HEK293T (cell line): ENCODE measurements around the gene XPO5.

Experiments used
- CTCF ChIA-PET: fragments of 350-600 bp; formaldehyde crosslinking; extraction: SDS; loops from one replicate; lab custom pipeline; 2021; ENCODE audit warnings: antibody characterized with exemption, inconsistent platforms; lab: Yijun Ruan, JAX
- POLR2A ChIA-PET: fragments of 350-600 bp; formaldehyde crosslinking; extraction: SDS; loops from one replicate; lab custom pipeline; 2020; ENCODE audit warnings: antibody characterized with exemption, inconsistent platforms; lab: Yijun Ruan, JAX
- DNase-seq: peaks from one replicate; pipeline ENCODE4 v3.0.0; 2012; ENCODE audit warnings: mixed read lengths; ENCODE audit errors: extremely low spot score
- ARNT ChIP-seq: fragments of 450-650 bp; IDR thresholded peaks from 2 replicates; pipeline ENCODE4 v1.6.1; 2017; ENCODE audit warnings: mild to moderate bottlenecking
- BHLHE40 ChIP-seq: fragments of 450-650 bp; IDR thresholded peaks from 2 replicates; pipeline ENCODE4 v1.6.1; 2016; ENCODE audit warnings: mild to moderate bottlenecking, moderate library complexity, borderline replicate concordance
- CTBP1 ChIP-seq: fragments of 450-650 bp; IDR thresholded peaks from 2 replicates; pipeline ENCODE4 v1.6.1; 2016; ENCODE audit warnings: borderline replicate concordance
- ELF4 ChIP-seq: fragments of 450-650 bp; IDR thresholded peaks from 2 replicates; pipeline ENCODE4 v1.6.1; 2017; ENCODE audit warnings: antibody characterized with exemption
- FOXA1 ChIP-seq: fragments of 450-650 bp; IDR thresholded peaks from 2 replicates; pipeline ENCODE4 v1.6.1; 2016; ENCODE audit warnings: mild to moderate bottlenecking
- FOXK2 ChIP-seq: fragments of 450-650 bp; IDR thresholded peaks from 2 replicates; pipeline ENCODE4 v1.6.1; 2016; ENCODE audit warnings: mild to moderate bottlenecking
- FOXM1 ChIP-seq: fragments of 450-650 bp; IDR thresholded peaks from 2 replicates; pipeline ENCODE4 v1.6.1; 2017; ENCODE audit warnings: mild to moderate bottlenecking, borderline replicate concordance
- HDGF ChIP-seq: fragments of 450-650 bp; IDR thresholded peaks from 2 replicates; pipeline ENCODE4 v1.6.1; 2017; ENCODE audit warnings: antibody characterized with exemption, borderline replicate concordance
- L3MBTL2 ChIP-seq: fragments of 450-650 bp; conservative IDR thresholded peaks from 2 replicates; pipeline ENCODE4 v1.6.1; 2016; ENCODE audit warnings: mild to moderate bottlenecking
- LEF1 ChIP-seq: fragments of 450-650 bp; IDR thresholded peaks from 2 replicates; pipeline ENCODE4 v1.6.1; 2017; ENCODE audit warnings: mild to moderate bottlenecking, borderline replicate concordance
- NFRKB ChIP-seq: fragments of 450-650 bp; IDR thresholded peaks from 2 replicates; pipeline ENCODE4 v1.6.1; 2016; ENCODE audit warnings: mild to moderate bottlenecking, moderate library complexity
- SP1 ChIP-seq: fragments of 450-650 bp; IDR thresholded peaks from 2 replicates; pipeline ENCODE4 v1.6.1; 2017
- SUZ12 ChIP-seq: fragments of 450-650 bp; IDR thresholded peaks from 2 replicates; pipeline ENCODE4 v1.6.1; 2016; ENCODE audit warnings: mild to moderate bottlenecking
- TARDBP ChIP-seq: fragments of 450-650 bp; IDR thresholded peaks from 2 replicates; pipeline ENCODE4 v1.6.1; 2016
- ZNF384 ChIP-seq: fragments of 450-650 bp; IDR thresholded peaks from 2 replicates; pipeline ENCODE4 v1.6.1; 2016
- TF ChIP-seq, protein P1 (sequence below): fragments of 450-650 bp; IDR thresholded peaks from 2 replicates; pipeline ENCODE4 v1.6.1; 2016

XPO5 gene

GRCh38 chr6:43509142-43509983 lies 66.5 kb downstream of the XPO5 start:
- TF ChIP-seq SP1: no peak
- TF ChIP-seq, protein P1, sequence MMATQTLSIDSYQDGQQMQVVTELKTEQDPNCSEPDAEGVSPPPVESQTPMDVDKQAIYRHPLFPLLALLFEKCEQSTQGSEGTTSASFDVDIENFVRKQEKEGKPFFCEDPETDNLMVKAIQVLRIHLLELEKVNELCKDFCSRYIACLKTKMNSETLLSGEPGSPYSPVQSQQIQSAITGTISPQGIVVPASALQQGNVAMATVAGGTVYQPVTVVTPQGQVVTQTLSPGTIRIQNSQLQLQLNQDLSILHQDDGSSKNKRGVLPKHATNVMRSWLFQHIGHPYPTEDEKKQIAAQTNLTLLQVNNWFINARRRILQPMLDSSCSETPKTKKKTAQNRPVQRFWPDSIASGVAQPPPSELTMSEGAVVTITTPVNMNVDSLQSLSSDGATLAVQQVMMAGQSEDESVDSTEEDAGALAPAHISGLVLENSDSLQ: no peak
- TF ChIP-seq ZNF384: no peak
- no peak for TF ChIP-seq BHLHE40
- no peak for TF ChIP-seq TARDBP
- TF ChIP-seq CTBP1: no peak
- no peak for TF ChIP-seq FOXA1
- no peak for TF ChIP-seq FOXK2
- no peak for TF ChIP-seq FOXM1
- no peak for TF ChIP-seq LEF1
- no peak for TF ChIP-seq ARNT
- no peak for TF ChIP-seq SUZ12
- no peak for TF ChIP-seq L3MBTL2
- TF ChIP-seq HDGF: no peak
- TF ChIP-seq NFRKB: no peak
- TF ChIP-seq ELF4: no peak
- CTCF ChIA-PET: interaction anchor here (0.9 kb wide), 1 partner anchor 119 kb away, joined by 3 read pairs; no protein-coding TSS in a partner anchor
- POLR2A ChIA-PET: interaction anchor here (0.9 to 1.8 kb wide), 5 partner anchors 7 to 263 kb away, joined by 3 to 7 read pairs (median 4); partner anchors contain the start of genes POLR1C, TJAP1, YIPF3 and ZNF318
- no peak for DNase-seq

- CTCF ChIA-PET: interaction anchor here (0.8 to 1.7 kb wide), 2 partner anchors 67 to 271 kb away, joined by 4 to 5 read pairs; partner anchors contain the start of genes POLH and XPO5
- DNase-seq: no peak
- POLR2A ChIA-PET: interaction anchor here (0.9 to 1.9 kb wide), 7 partner anchors 8 to 327 kb away, joined by 3 to 7 read pairs (median 3); partner anchors contain the start of genes CUL9, POLR1C, YIPF3 and ZNF318
- TF ChIP-seq, protein P1: no peak
- TF ChIP-seq FOXK2: no peak
- no peak for TF ChIP-seq SUZ12
- no peak for TF ChIP-seq HDGF
- no peak for TF ChIP-seq ZNF384
- no peak for TF ChIP-seq CTBP1
- TF ChIP-seq LEF1: no peak
- TF ChIP-seq BHLHE40: no peak
- no peak for TF ChIP-seq TARDBP
- no peak for TF ChIP-seq FOXM1
- TF ChIP-seq ARNT: no peak
- no peak for TF ChIP-seq ELF4
- no peak for TF ChIP-seq SP1
- no peak for TF ChIP-seq NFRKB
These were observed 67.2 kb downstream of the XPO5 start for GRCh38 chr6:43508481-43509141.

- ChIA-PET POLR2A (interaction anchor here (0.7 to 3.0 kb wide), 7 partner anchors 10 to 325 kb away, joined by 3 to 13 read pairs (median 3); partner anchors contain the start of genes CUL9, DLK2, POLR1C and YIPF3), CTCF (interaction anchor here (0.6 to 2.8 kb wide), 17 partner anchors 9 to 243 kb away, joined by 3 to 17 read pairs (median 4); partner anchors contain the start of genes DLK2, POLH and XPO5)
- TF ChIP-seq, protein P1: no peak
- TF ChIP-seq L3MBTL2 (no peak), TARDBP (no peak), ZNF384 (no peak), ELF4 (no peak), ARNT (no peak), SP1 (no peak), FOXA1 (no peak), FOXK2 (no peak)
- DNase-seq: peak; percentile 84
These were observed 69.0 kb downstream of the XPO5 start for GRCh38 chr6:43506667-43507471.

GRCh38 chr6:43506171-43506570 lies 69.7 kb downstream of the XPO5 start:
- DNase-seq: no peak
- CTCF ChIA-PET: interaction anchor here (0.6 to 2.8 kb wide), 14 partner anchors 10 to 340 kb away, joined by 3 to 17 read pairs (median 3); partner anchors contain the start of gene DLK2
- no peak for TF ChIP-seq FOXM1
- no peak for TF ChIP-seq ELF4
- TF ChIP-seq L3MBTL2: no peak
- TF ChIP-seq HDGF: no peak
- TF ChIP-seq, protein P1: no peak
- TF ChIP-seq FOXA1: no peak
- TF ChIP-seq FOXK2: no peak
- POLR2A ChIA-PET: interaction anchor here (0.8 to 3.0 kb wide), 3 partner anchors 10 to 51 kb away, joined by 3 to 13 read pairs (median 3); partner anchors contain the start of genes DLK2, POLR1C, TJAP1 and YIPF3
